ENCODE measurements around the gene GALNT10.

GRCh38 chr5:154356020-154356655 lies 165.6 kb downstream of the GALNT10 start:
- TF ChIP-seq CTCF (conservative IDR thresholded peaks at IDR 0.05 in 1 of 2, IDR thresholded peaks at IDR 0.05 in 1 of 2; ENCODE audit: low read depth in 1 of 2, low read length in 2 of 2) (no peak), EZH2 (IDR thresholded peaks at IDR 0.05; ENCODE audit: low read length, missing control alignments) (no peak)

All from fibroblast of lung (primary cell).